Panc1 (cell line): ENCODE data around the gene ANO9. TPM values are rescaled to one million over a fixed set of nuclear protein-coding genes. Genes with fewer than 3 reads are reported as not detected.
A peak's percentile ranks its signal among the peaks of the same experiment; 100 is the strongest.

Experiments used
- ATAC-seq: fragments of 200-7000 bp; cut with Tn5 transposase; 2 replicates; pipeline ENCODE4 v1.9.1; 2020; ENCODE audit warnings: mild to moderate bottlenecking, moderate library complexity
- BruUV-seq: library from RNA; stranded (reverse); fragments of 400-500 nt; replicated peaks from 2 replicates; lab custom pipeline; 2021; lab: Mats Ljungman, UMichigan
- CTCF ChIA-PET: fragments of 300-600 bp; sonication (Branson Sonifier 250); formaldehyde crosslinking; loops from one replicate; lab custom pipeline; 2022; ENCODE audit warnings: antibody characterized with exemption; lab: Charles Lee
- POLR2A ChIA-PET: fragments of 300-600 bp; sonication (Branson Sonifier 250); formaldehyde crosslinking; loops from one replicate; lab custom pipeline; 2022; ENCODE audit warnings: antibody characterized with exemption; lab: Charles Lee
- DNase-seq: peaks from one replicate; pipeline ENCODE4 v3.0.0-alpha.2; 2010; ENCODE audit warnings: low read depth, low spot score
- H3K27ac ChIP-seq: 2 replicates; pipeline ENCODE4 v1.5.1; 2011; ENCODE audit warnings: mild to moderate bottlenecking, low read length, inconsistent platforms
- H3K27me3 ChIP-seq: fragments of 200-500 bp; sonication (Bioruptor generic); 2 replicates; pipeline ENCODE4 v1.6.0; 2014; ENCODE audit warnings: low read length, inconsistent platforms; ENCODE audit not compliant: control insufficient read depth, insufficient read depth
- H3K36me3 ChIP-seq: fragments of 200-500 bp; sonication (Bioruptor generic); 2 replicates; pipeline ENCODE4 v1.5.1; 2014; ENCODE audit warnings: inconsistent platforms, mild to moderate bottlenecking, low read length, moderate library complexity; ENCODE audit not compliant: control insufficient read depth, insufficient read depth
- H3K4me1 ChIP-seq: 2 replicates; pipeline ENCODE4 v1.5.1; 2011; ENCODE audit warnings: inconsistent platforms, mild to moderate bottlenecking, low read length, moderate library complexity; ENCODE audit not compliant: control insufficient read depth, insufficient read depth
- H3K4me3 ChIP-seq, 2 experiments: 2 replicates each; pipeline ENCODE4 v1.5.1; 2011 to 2012; ENCODE audit warnings: low read depth in 2 of 2, low read length in 2 of 2, mild to moderate bottlenecking in 2 of 2, inconsistent platforms in 1 of 2, moderate library complexity in 1 of 2
- H3K9me3 ChIP-seq: fragments of 200-500 bp; sonication (Bioruptor generic); 2 replicates; pipeline ENCODE4 v1.5.1; 2014; ENCODE audit warnings: low read depth, mild to moderate bottlenecking, inconsistent platforms, low read length, moderate library complexity; ENCODE audit not compliant: control insufficient read depth, insufficient read depth
- CTCF ChIP-seq: fragments of 450-650 bp; IDR thresholded peaks from 2 replicates; pipeline ENCODE4 v1.5.1; 2017; ENCODE audit warnings: mild to moderate bottlenecking
- POLR2AphosphoS5 ChIP-seq: IDR thresholded peaks from 2 replicates; pipeline ENCODE4 v1.6.1; 2012; ENCODE audit warnings: mild to moderate bottlenecking, low read depth, low read length, moderate library complexity
- REST ChIP-seq, 2 experiments: IDR thresholded peaks; 2 replicates each; pipeline ENCODE4 v1.6.1; 2011 to 2012; ENCODE audit warnings: low read depth in 2 of 2, control low read depth in 1 of 2, low read length in 1 of 2, mild to moderate bottlenecking in 1 of 2, moderate library complexity in 1 of 2; ENCODE audit not compliant: insufficient read depth in 1 of 2
- SIN3A ChIP-seq: IDR thresholded peaks from 2 replicates; pipeline ENCODE4 v1.6.1; 2012; ENCODE audit warnings: low read depth, mild to moderate bottlenecking, low read length, moderate library complexity, borderline replicate concordance; ENCODE audit not compliant: insufficient read depth
- TCF7L2 ChIP-seq: IDR thresholded peaks from 2 replicates; pipeline ENCODE4 v1.6.1; 2011; ENCODE audit warnings: mild to moderate bottlenecking, low read depth, low read length, inconsistent platforms
- in situ Hi-C: cut with HindIII; loops from 2 replicates; pipeline ENCODE4 v1.10.0; 2016; ENCODE audit warnings: low sequenced_read_pairs, low pct_unique_long_range_greater_than_20kb
- intact Hi-C: fragments of 100-400 bp; cut with micrococcal nuclease; formaldehyde crosslinking; loops from one replicate; pipeline ENCODE4 v1.10.0; 2022; ENCODE audit not compliant: unreplicated experiment
- total RNA-seq: library from RNA; stranded (reverse); gene quantifications from one replicate; pipeline ENCODE4 v1.2.1, GENCODE V29; 2021; ENCODE audit not compliant: unreplicated experiment

The ANO9 gene
- total RNA-seq, 1 experiment from 2014 or later: 61.4 TPM

GRCh38 chr11:468493-468892, 26.7 kb upstream of the ANO9 start:
- intact Hi-C loops: no loop called here
- no peaks in the 10 kb centered on the region for H3K27me3 ChIP-seq
- no peaks in the 10 kb centered on the region for H3K36me3 ChIP-seq
- ChIA-PET CTCF (no interaction called here), POLR2A (no interaction called here)
- peak overlapping the region; percentile 89 for H3K27ac ChIP-seq
- DNase-seq: no peak
- H3K9me3 ChIP-seq: no peaks in the 10 kb centered on the region
- ATAC-seq: peak; percentile 60
- BruUV-seq: no TSS peak
- TF ChIP-seq SIN3A (no peak), POLR2AphosphoS5 (no peak), CTCF (no peak), REST (IDR thresholded peaks at IDR 0.05; ENCODE audit: insufficient read depth in 1 of 2, low read depth in 2 of 2, low read length in 1 of 2) (no peak)
- H3K4me1 ChIP-seq: peaks cover 24% of the 10 kb centered on the region
- in situ Hi-C loops: no loop called here
- H3K4me3 ChIP-seq: peak overlapping the region in 1 of 2 experiments; percentile 38; a peak in 2 of 4 replicates

GRCh38 chr11:468036-468435, 26.2 kb upstream of the ANO9 start:
- H3K4me3 ChIP-seq: no peak overlapping the region
- no peaks in the 10 kb centered on the region for H3K9me3 ChIP-seq
- ChIA-PET POLR2A (interaction anchor here (0.6 kb wide), 1 partner anchor 14 kb away, joined by 3 read pairs; no protein-coding TSS in a partner anchor), CTCF (no interaction called here)
- H3K4me1 ChIP-seq: peaks cover 24% of the 10 kb centered on the region
- no peak for TF ChIP-seq CTCF
- no peak for TF ChIP-seq SIN3A
- no peak for TF ChIP-seq TCF7L2
- no peak for TF ChIP-seq POLR2AphosphoS5
- no peak for TF ChIP-seq REST (IDR thresholded peaks at IDR 0.05; ENCODE audit: insufficient read depth in 1 of 2, low read depth in 2 of 2, low read length in 1 of 2)
- H3K27me3 ChIP-seq: no peaks in the 10 kb centered on the region
- ATAC-seq (peak; percentile 27; the same call in 1 of the 2 replicates), DNase-seq (no peak)
- BruUV-seq: no TSS peak
- intact Hi-C loops (no loop called here), in situ Hi-C loops (no loop called here)
- H3K27ac ChIP-seq: peak overlapping the region; percentile 89
- no peaks in the 10 kb centered on the region for H3K36me3 ChIP-seq
